Activated T-helper 1 cell treated with anti-CD3 and anti-CD28 coated beads, Interleukin-12 subunit alpha, Interleukin-12 subunit beta, Interleukin-2, Interleukin-4 antibody, amounts not matched to agents 30 ng/mL and 10 ng/mL and 1 ng/mL, durations not matched to agents 14 hours and 24 hours and 36 hours (primary cell): ENCODE measurements around the gene TRAF3. TPM values are rescaled to one million over a fixed set of nuclear protein-coding genes. Genes with fewer than 3 reads are reported as not detected.

Experiments used
- DNase-seq: peaks from one replicate; pipeline ENCODE4 v3.0.0; 2021; ENCODE audit warnings: low spot score
- H3K27ac Mint-ChIP-seq: one replicate; pipeline ENCODE4 v1.8.0; 2021; ENCODE audit warnings: mild to moderate bottlenecking, mixed read lengths
- H3K27me3 Mint-ChIP-seq: one replicate; pipeline ENCODE4 v1.8.0; 2022; ENCODE audit warnings: mild to moderate bottlenecking, moderate library complexity, mixed read lengths; ENCODE audit not compliant: insufficient read depth
- H3K36me3 Mint-ChIP-seq: one replicate; pipeline ENCODE4 v1.8.0; 2021; ENCODE audit warnings: low read depth, mixed read lengths
- H3K4me1 Mint-ChIP-seq: one replicate; pipeline ENCODE4 v1.8.0; 2021; ENCODE audit warnings: low read depth, mixed read lengths
- H3K4me3 Mint-ChIP-seq: one replicate; pipeline ENCODE4 v1.8.0; 2021; ENCODE audit warnings: mild to moderate bottlenecking, moderate library complexity, mixed read lengths
- H3K9me3 Mint-ChIP-seq: one replicate; pipeline ENCODE4 v1.8.0; 2021; ENCODE audit warnings: mixed read lengths
- intact Hi-C: fragments of 100-400 bp; cut with micrococcal nuclease; formaldehyde crosslinking; loops from one replicate; pipeline ENCODE4 v1.15.1; 2024
- total RNA-seq: library from RNA; stranded (reverse); gene quantifications from 2 replicates; pipeline ENCODE4 v1.2.3, GENCODE V29; 2022

TRAF3 gene
- total RNA-seq, 1 donor from 2014 or later: 73.1 TPM

- Mint-ChIP-seq H3K4me3 (no peak overlapping the region), H3K36me3 (peaks cover 41% of the 10 kb centered on the region), H3K27me3 (no peaks in the 10 kb centered on the region), H3K9me3 (no peaks in the 10 kb centered on the region), H3K4me1 (peaks cover 15% of the 10 kb centered on the region), H3K27ac (peak overlapping the region; percentile 21)
- intact Hi-C loops: no loop called here
- no peak for DNase-seq
Observed at GRCh38 chr14:102903889-102904512, 126.8 kb downstream of the TRAF3 start.

DNA sequence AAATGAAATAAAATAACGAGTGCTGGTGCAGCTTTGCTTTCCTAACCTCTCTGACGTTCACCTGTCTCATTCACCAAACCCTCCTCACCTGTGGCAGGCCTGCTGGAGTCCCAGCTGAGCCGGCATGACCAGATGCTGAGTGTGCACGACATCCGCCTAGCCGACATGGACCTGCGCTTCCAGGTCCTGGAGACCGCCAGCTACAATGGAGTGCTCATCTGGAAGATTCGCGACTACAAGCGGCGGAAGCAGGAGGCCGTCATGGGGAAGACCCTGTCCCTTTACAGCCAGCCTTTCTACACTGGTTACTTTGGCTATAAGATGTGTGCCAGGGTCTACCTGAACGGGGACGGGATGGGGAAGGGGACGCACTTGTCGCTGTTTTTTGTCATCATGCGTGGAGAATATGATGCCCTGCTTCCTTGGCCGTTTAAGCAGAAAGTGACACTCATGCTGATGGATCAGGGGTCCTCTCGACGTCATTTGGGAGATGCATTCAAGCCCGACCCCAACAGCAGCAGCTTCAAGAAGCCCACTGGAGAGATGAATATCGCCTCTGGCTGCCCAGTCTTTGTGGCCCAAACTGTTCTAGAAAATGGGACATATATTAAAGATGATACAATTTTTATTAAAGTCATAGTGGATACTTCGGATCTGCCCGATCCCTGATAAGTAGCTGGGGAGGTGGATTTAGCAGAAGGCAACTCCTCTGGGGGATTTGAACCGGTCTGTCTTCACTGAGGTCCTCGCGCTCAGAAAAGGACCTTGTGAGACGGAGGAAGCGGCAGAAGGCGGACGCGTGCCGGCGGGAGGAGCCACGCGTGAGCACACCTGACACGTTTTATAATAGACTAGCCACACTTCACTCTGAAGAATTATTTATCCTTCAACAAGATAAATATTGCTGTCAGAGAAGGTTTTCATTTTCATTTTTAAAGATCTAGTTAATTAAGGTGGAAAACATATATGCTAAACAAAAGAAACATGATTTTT lies 128.2 kb downstream of the TRAF3 start:
- H3K36me3 Mint-ChIP-seq: peaks cover 36% of the 10 kb centered on the region
- intact Hi-C loops: no loop called here
- no peaks in the 10 kb centered on the region for H3K27me3 Mint-ChIP-seq
- H3K4me1 Mint-ChIP-seq: peaks cover 11% of the 10 kb centered on the region
- H3K4me3 Mint-ChIP-seq: no peak overlapping the region
- no peak for DNase-seq
- H3K27ac Mint-ChIP-seq: no peak overlapping the region
- H3K9me3 Mint-ChIP-seq: no peaks in the 10 kb centered on the region

GRCh38 chr14:102906616-102907302 lies 129.5 kb downstream of the TRAF3 start:
- peaks cover 34% of the 10 kb centered on the region for H3K36me3 Mint-ChIP-seq
- no peaks in the 10 kb centered on the region for H3K4me1 Mint-ChIP-seq
- H3K9me3 Mint-ChIP-seq: no peaks in the 10 kb centered on the region
- no peak for DNase-seq
- no peak overlapping the region for H3K4me3 Mint-ChIP-seq
- intact Hi-C loops: no loop called here
- no peaks in the 10 kb centered on the region for H3K27me3 Mint-ChIP-seq
- no peak overlapping the region for H3K27ac Mint-ChIP-seq

GRCh38 chr14:102907303-102907844 lies 130.1 kb downstream of the TRAF3 start:
- no peak overlapping the region for H3K27ac Mint-ChIP-seq
- no peak for DNase-seq
- H3K36me3 Mint-ChIP-seq: peaks cover 33% of the 10 kb centered on the region
- intact Hi-C loops: no loop called here
- H3K4me3 Mint-ChIP-seq: no peak overlapping the region
- H3K4me1 Mint-ChIP-seq: no peaks in the 10 kb centered on the region
- H3K27me3 Mint-ChIP-seq: no peaks in the 10 kb centered on the region
- no peaks in the 10 kb centered on the region for H3K9me3 Mint-ChIP-seq

DNA sequence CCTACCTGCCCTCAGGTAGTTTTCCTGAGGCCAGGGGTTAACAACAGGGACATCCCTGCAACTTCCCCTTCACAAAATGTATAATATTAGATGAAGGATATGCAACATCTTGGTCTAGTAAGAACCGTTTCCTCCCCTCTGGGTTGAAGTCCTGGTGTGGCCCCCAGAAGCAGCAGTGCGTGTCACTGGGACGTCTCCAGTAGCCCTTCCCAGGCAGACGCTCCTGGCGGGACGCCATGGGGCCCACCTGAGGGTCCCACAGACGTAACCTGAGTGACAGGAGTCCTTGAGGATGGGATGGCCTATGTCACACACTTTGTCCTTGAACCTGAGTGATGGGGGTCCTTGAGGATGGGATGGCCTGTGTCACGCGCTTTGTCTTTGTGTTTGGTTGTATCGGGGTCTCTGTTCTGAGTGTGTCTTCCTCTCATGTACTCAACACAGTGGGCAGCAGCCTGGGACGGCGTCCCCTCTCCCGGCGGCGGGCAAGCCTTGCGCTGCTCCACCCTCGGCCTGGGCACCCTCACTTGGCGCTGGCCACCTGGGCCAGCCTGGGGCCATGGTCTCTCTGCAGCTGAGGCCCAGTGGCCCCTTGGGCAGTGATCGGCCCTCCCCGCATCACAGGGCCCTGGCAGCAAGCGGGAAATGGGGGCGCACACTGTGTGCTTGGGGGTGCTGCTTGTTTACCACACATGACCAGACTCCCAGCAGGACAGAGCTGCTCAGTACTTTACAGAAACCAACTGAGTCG lies 130.9 kb downstream of the TRAF3 start:
- H3K27ac Mint-ChIP-seq: no peak overlapping the region
- peaks cover 27% of the 10 kb centered on the region for H3K36me3 Mint-ChIP-seq
- H3K4me1 Mint-ChIP-seq: no peaks in the 10 kb centered on the region
- intact Hi-C loops: no loop called here
- no peaks in the 10 kb centered on the region for H3K9me3 Mint-ChIP-seq
- no peak overlapping the region for H3K4me3 Mint-ChIP-seq
- H3K27me3 Mint-ChIP-seq: no peaks in the 10 kb centered on the region
- no peak for DNase-seq

- intact Hi-C loops: no loop called here
- Mint-ChIP-seq H3K27me3 (no peaks in the 10 kb centered on the region), H3K27ac (no peak overlapping the region), H3K4me3 (no peak overlapping the region), H3K9me3 (no peaks in the 10 kb centered on the region), H3K36me3 (peaks cover 21% of the 10 kb centered on the region), H3K4me1 (no peaks in the 10 kb centered on the region)
- no peak for DNase-seq
Observed at GRCh38 chr14:102908766-102909455, 131.7 kb downstream of the TRAF3 start.

GRCh38 chr14:102909462-102909861 lies 132.2 kb downstream of the TRAF3 start:
- intact Hi-C loops: no loop called here

GRCh38 chr14:102909911-102910310 lies 132.7 kb downstream of the TRAF3 start:
- H3K9me3 Mint-ChIP-seq: no peaks in the 10 kb centered on the region
- H3K36me3 Mint-ChIP-seq: peaks cover 19% of the 10 kb centered on the region
- no peaks in the 10 kb centered on the region for H3K4me1 Mint-ChIP-seq
- H3K27me3 Mint-ChIP-seq: no peaks in the 10 kb centered on the region
- DNase-seq: no peak
- H3K4me3 Mint-ChIP-seq: no peak overlapping the region
- intact Hi-C loops: no loop called here
- H3K27ac Mint-ChIP-seq: no peak overlapping the region

More at GRCh38 chr14:102909462-102909861, 132.2 kb downstream of the TRAF3 start:
- Mint-ChIP-seq H3K9me3 (no peaks in the 10 kb centered on the region), H3K4me1 (no peaks in the 10 kb centered on the region), H3K36me3 (peaks cover 19% of the 10 kb centered on the region), H3K27ac (no peak overlapping the region), H3K4me3 (no peak overlapping the region), H3K27me3 (no peaks in the 10 kb centered on the region)
- no peak for DNase-seq

GRCh38 chr14:102910442-102910841 lies 133.2 kb downstream of the TRAF3 start:
- H3K36me3 Mint-ChIP-seq: peaks cover 14% of the 10 kb centered on the region
- no peak overlapping the region for H3K4me3 Mint-ChIP-seq
- H3K27ac Mint-ChIP-seq: no peak overlapping the region
- no peaks in the 10 kb centered on the region for H3K4me1 Mint-ChIP-seq
- intact Hi-C loops: no loop called here
- H3K27me3 Mint-ChIP-seq: no peaks in the 10 kb centered on the region
- no peaks in the 10 kb centered on the region for H3K9me3 Mint-ChIP-seq
- no peak for DNase-seq

DNA sequence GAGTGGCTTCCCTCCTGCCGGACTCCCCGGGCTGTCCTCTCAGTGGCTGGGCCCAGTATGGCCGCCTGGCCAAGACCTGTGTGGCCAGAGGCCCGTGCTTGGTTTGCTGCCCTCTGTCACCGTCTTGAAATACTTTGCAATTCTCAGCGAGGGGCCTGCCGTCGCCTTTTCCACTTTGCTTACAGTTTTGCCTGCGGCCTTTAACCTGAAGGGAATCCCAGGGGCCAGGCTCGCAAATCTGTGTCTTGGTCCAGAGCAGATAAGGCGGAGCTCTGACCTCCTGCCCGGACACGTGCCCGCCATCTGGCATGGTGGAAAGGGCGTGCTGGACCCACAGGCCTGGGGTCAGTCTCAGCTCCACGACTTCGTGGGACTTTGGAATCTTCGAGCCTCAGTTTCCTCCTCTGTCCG lies 134.3 kb downstream of the TRAF3 start:
- Mint-ChIP-seq H3K36me3 (peaks cover 10% of the 10 kb centered on the region), H3K4me3 (no peak overlapping the region), H3K4me1 (no peaks in the 10 kb centered on the region), H3K9me3 (no peaks in the 10 kb centered on the region), H3K27me3 (no peaks in the 10 kb centered on the region), H3K27ac (no peak overlapping the region)
- DNase-seq: no peak
- intact Hi-C loops: no loop called here

- DNase-seq: no peak
- H3K9me3 Mint-ChIP-seq: no peaks in the 10 kb centered on the region
- no peaks in the 10 kb centered on the region for H3K27me3 Mint-ChIP-seq
- peaks cover 7% of the 10 kb centered on the region for H3K36me3 Mint-ChIP-seq
- intact Hi-C loops: no loop called here
- no peak overlapping the region for H3K4me3 Mint-ChIP-seq
- no peak overlapping the region for H3K27ac Mint-ChIP-seq
- H3K4me1 Mint-ChIP-seq: no peaks in the 10 kb centered on the region
Observed at GRCh38 chr14:102911991-102912761, 134.9 kb downstream of the TRAF3 start.
